Inferior parietal cortex (tissue), 1 donor: ENCODE measurements around the gene SYNDIG1.
A peak's percentile ranks its signal among the peaks of the same experiment; 100 is the strongest.
"Not testable (repeated sequence)": the region's sequence is repeated elsewhere in the genome, so short reads cannot be mapped to it uniquely, and the experiment has no call there.

ENCODE experiments used
- DNase-seq: peaks from one replicate; pipeline ENCODE4 v3.0.0-alpha.2; 2016; ENCODE audit errors: extremely low spot score

The SYNDIG1 gene

GRCh38 chr20:24493181-24493580 is 23.8 kb downstream of the SYNDIG1 start:
- DNase-seq, result no peak

GRCh38 chr20:24493661-24494459 is 24.4 kb downstream of the SYNDIG1 start:
- no peak for DNase-seq

GRCh38 chr20:24494460-24494920 is 25.1 kb downstream of the SYNDIG1 start:
- no peak for DNase-seq

- DNase-seq, result no peak
Observed at GRCh38 chr20:24495266-24495665, 25.8 kb downstream of the SYNDIG1 start.

GRCh38 chr20:24497851-24498250 is 28.4 kb downstream of the SYNDIG1 start:
- no peak for DNase-seq

- no peak for DNase-seq
Observed at GRCh38 chr20:24498641-24499040, 29.2 kb downstream of the SYNDIG1 start.

GRCh38 chr20:24499472-24499871 is 30.0 kb downstream of the SYNDIG1 start:
- DNase-seq, result no peak

GRCh38 chr20:24501764-24502556 is 32.5 kb downstream of the SYNDIG1 start:
- DNase-seq, result peak; percentile 76

GRCh38 chr20:24502661-24503060 is 33.2 kb downstream of the SYNDIG1 start:
- no peak for DNase-seq

GRCh38 chr20:24503352-24503931 is 34.0 kb downstream of the SYNDIG1 start:
- DNase-seq, result peak; percentile 69

GRCh38 chr20:24504331-24505285 is 35.2 kb downstream of the SYNDIG1 start:
- DNase-seq, result no peak

GRCh38 chr20:24506146-24506545 is 36.7 kb downstream of the SYNDIG1 start:
- DNase-seq, result no peak

GRCh38 chr20:24506696-24507095 is 37.3 kb downstream of the SYNDIG1 start:
- DNase-seq, result no peak

GRCh38 chr20:24507182-24507853 is 37.9 kb downstream of the SYNDIG1 start:
- DNase-seq, result no peak

- not testable (repeated sequence) for DNase-seq
Observed at GRCh38 chr20:24512441-24512840, 43.0 kb downstream of the SYNDIG1 start.

GRCh38 chr20:24518515-24518914 is 49.1 kb downstream of the SYNDIG1 start:
- no peak for DNase-seq

GRCh38 chr20:24519476-24519875 is 50.0 kb downstream of the SYNDIG1 start:
- DNase-seq, result no peak

- no peak for DNase-seq
Observed at GRCh38 chr20:24521032-24521431, 51.6 kb downstream of the SYNDIG1 start.

- no peak for DNase-seq
Observed at GRCh38 chr20:24522452-24523330, 53.3 kb downstream of the SYNDIG1 start.

- peak; percentile 81 for DNase-seq
Observed at GRCh38 chr20:24523661-24524060, 54.2 kb downstream of the SYNDIG1 start.
